Stimulated activated CD8-positive, alpha-beta memory T cell treated with anti-CD3 and anti-CD28 coated beads, Interleukin-4, amount 100 ng/mL, for 1 hour (primary cell): ENCODE data around the gene KAZALD1.

ENCODE experiments used
- DNase-seq, 2 donors: peaks; one replicate each; pipeline ENCODE4 v3.0.0-alpha.2; 2020; ENCODE audit warnings: low read depth in 2 of 2, low spot score in 1 of 2

The KAZALD1 gene

GRCh38 chr10:101066896-101067355 is 5.1 kb downstream of the KAZALD1 start:
- DNase-seq, result no peak

- peak; percentile 38 to 60 for DNase-seq
Observed at GRCh38 chr10:101067356-101068083, 5.7 kb downstream of the KAZALD1 start.

- no peak for DNase-seq
Observed at GRCh38 chr10:101069441-101069840, 7.7 kb downstream of the KAZALD1 start.

GRCh38 chr10:101070098-101070497 is 8.3 kb downstream of the KAZALD1 start:
- no peak for DNase-seq

GRCh38 chr10:101071267-101071884 is 9.6 kb downstream of the KAZALD1 start:
- DNase-seq, result no peak

GRCh38 chr10:101071885-101072433 is 10.2 kb downstream of the KAZALD1 start:
- DNase-seq, result no peak

- DNase-seq, result no peak
Observed at GRCh38 chr10:101072923-101073322, 11.1 kb downstream of the KAZALD1 start.

GRCh38 chr10:101073631-101074030 is 11.8 kb downstream of the KAZALD1 start:
- DNase-seq, result no peak

- no peak for DNase-seq
Observed at GRCh38 chr10:101075775-101076174, 14.0 kb downstream of the KAZALD1 start.

- no peak for DNase-seq
Observed at GRCh38 chr10:101076630-101077029, 14.8 kb downstream of the KAZALD1 start.

- no peak for DNase-seq
Observed at GRCh38 chr10:101079874-101080273, 18.1 kb downstream of the KAZALD1 start.

- no peak for DNase-seq
Observed at GRCh38 chr10:101080933-101081931, 19.4 kb downstream of the KAZALD1 start.

- no peak for DNase-seq
Observed at GRCh38 chr10:101085846-101086245, 24.1 kb downstream of the KAZALD1 start.

GRCh38 chr10:101087376-101087775 is 25.6 kb downstream of the KAZALD1 start:
- DNase-seq, result no peak

- no peak for DNase-seq
Observed at GRCh38 chr10:101087965-101088364, 26.2 kb downstream of the KAZALD1 start.

GRCh38 chr10:101089520-101090299 is 27.9 kb downstream of the KAZALD1 start:
- no peak for DNase-seq

- DNase-seq, result no peak
Observed at GRCh38 chr10:101090597-101090996, 28.8 kb downstream of the KAZALD1 start.

- no peak for DNase-seq
Observed at GRCh38 chr10:101091546-101092290, 29.9 kb downstream of the KAZALD1 start.

- DNase-seq, result no peak
Observed at GRCh38 chr10:101092881-101093354, 31.1 kb downstream of the KAZALD1 start.
